CD14-positive monocyte (primary cell): ENCODE measurements around the gene DNAJB1. TPM values are rescaled to one million over a fixed set of nuclear protein-coding genes. Genes with fewer than 3 reads are reported as not detected.

ENCODE experiments used
- DNase-seq, 3 donors: peaks; one replicate each; pipeline ENCODE4 v3.0.0-alpha.2; 2011 to 2022
- H2AFZ ChIP-seq: 2 replicates; pipeline ENCODE4 v1.6.0; 2012; ENCODE audit warnings: mild to moderate bottlenecking, low read depth, low read length, inconsistent platforms; ENCODE audit not compliant: insufficient read depth, poor library complexity, severe bottlenecking
- H3K27ac ChIP-seq, 2 donors: 1 replicate in 1 of 2; 2 replicates in 1 of 2; pipeline ENCODE4 v1.5.1; 2012 to 2013; ENCODE audit warnings: low read length in 2 of 2, control low read depth in 1 of 2, inconsistent platforms in 1 of 2, low read depth in 1 of 2, mild to moderate bottlenecking in 1 of 2
- H3K27me3 ChIP-seq, 2 donors: one replicate each; pipeline versions ENCODE4 v1.6.0 to v1.6.1; 2011 to 2013; ENCODE audit warnings: low read length in 2 of 2; ENCODE audit not compliant: control insufficient read depth in 2 of 2, insufficient read depth in 2 of 2
- H3K36me3 ChIP-seq, 2 donors: replicated peaks in 1 of 2; 1 replicate in 1 of 2; 2 replicates in 1 of 2; pipeline versions ENCODE4 v1.5.1 to v1.6.1; 2012 to 2013; ENCODE audit warnings: low read length in 2 of 2, control low read depth in 1 of 2, inconsistent platforms in 1 of 2, mild to moderate bottlenecking in 1 of 2; ENCODE audit not compliant: insufficient read depth in 2 of 2, control insufficient read depth in 1 of 2
- H3K4me1 ChIP-seq, 2 donors: 1 replicate in 1 of 2; 2 replicates in 1 of 2; pipeline versions ENCODE4 v1.5.1 to v1.6.1; 2012 to 2013; ENCODE audit warnings: low read length in 2 of 2, control low read depth in 1 of 2, inconsistent platforms in 1 of 2, mild to moderate bottlenecking in 1 of 2, moderate library complexity in 1 of 2; ENCODE audit not compliant: insufficient read depth in 2 of 2, control insufficient read depth in 1 of 2
- H3K4me2 ChIP-seq: replicated peaks from 2 replicates; pipeline ENCODE3; 2012; ENCODE audit warnings: low read length, moderate library complexity, mild to moderate bottlenecking; ENCODE audit not compliant: poor library complexity, severe bottlenecking; ENCODE audit errors: extremely low read depth
- H3K4me3 ChIP-seq, 3 experiments: fragments of 200-600 bp in 1 of 3; sonication (generic) in 1 of 3; replicated peaks in 1 of 3; 1 replicate in 2 of 3; 2 replicates in 1 of 3; pipeline ENCODE4 v1.5.1; 2011 to 2013; ENCODE audit warnings: low read length in 3 of 3, mild to moderate bottlenecking in 3 of 3, control low read depth in 2 of 3, low read depth in 2 of 3, inconsistent platforms in 1 of 3, moderate library complexity in 1 of 3
- H3K79me2 ChIP-seq: 2 replicates; pipeline ENCODE4 v1.6.0; 2012; ENCODE audit warnings: mild to moderate bottlenecking, control low read depth, inconsistent platforms, low read length, moderate library complexity; ENCODE audit not compliant: insufficient read depth
- H3K9ac ChIP-seq: 2 replicates; pipeline ENCODE4 v1.6.0; 2017; ENCODE audit warnings: low read length, mild to moderate bottlenecking; ENCODE audit not compliant: insufficient read depth, poor library complexity, severe bottlenecking
- H3K9me3 ChIP-seq, 2 donors: replicated peaks in 1 of 2; 1 replicate in 1 of 2; 2 replicates in 1 of 2; pipeline versions ENCODE4 v1.5.1 to v1.6.1; 2012 to 2013; ENCODE audit warnings: low read length in 2 of 2, control low read depth in 1 of 2; ENCODE audit not compliant: control insufficient read depth in 1 of 2, insufficient read depth in 1 of 2
- H4K20me1 ChIP-seq: 2 replicates; pipeline ENCODE4 v1.6.0; 2012; ENCODE audit warnings: mild to moderate bottlenecking, low read length, control low read depth, moderate library complexity; ENCODE audit not compliant: insufficient read depth
- H3K27ac Mint-ChIP-seq, 7 donors: one replicate each; pipeline ENCODE4 v1.8.0; 2020; ENCODE audit warnings: mild to moderate bottlenecking in 7 of 7, mixed read lengths in 7 of 7, moderate library complexity in 6 of 7, inconsistent platforms in 2 of 7
- H3K27me3 Mint-ChIP-seq, 3 donors: one replicate each; pipeline ENCODE4 v1.8.0; 2021 to 2022; ENCODE audit warnings: low read depth in 3 of 3, mild to moderate bottlenecking in 3 of 3, mixed read lengths in 3 of 3, moderate library complexity in 3 of 3, inconsistent platforms in 1 of 3
- H3K36me3 Mint-ChIP-seq, 2 donors: one replicate each; pipeline ENCODE4 v1.8.0; 2020; ENCODE audit warnings: mixed read lengths in 2 of 2, inconsistent platforms in 1 of 2, mild to moderate bottlenecking in 1 of 2
- H3K4me1 Mint-ChIP-seq: one replicate; pipeline ENCODE4 v1.8.0; 2020; ENCODE audit warnings: mild to moderate bottlenecking, mixed read lengths
- H3K4me3 Mint-ChIP-seq, 2 donors: one replicate each; pipeline ENCODE4 v1.8.0; 2020; ENCODE audit warnings: mild to moderate bottlenecking in 2 of 2, mixed read lengths in 2 of 2, moderate library complexity in 1 of 2
- H3K9me3 Mint-ChIP-seq, 7 donors: one replicate each; pipeline ENCODE4 v1.8.0; 2020 to 2022; ENCODE audit warnings: mixed read lengths in 7 of 7, mild to moderate bottlenecking in 6 of 7, moderate library complexity in 6 of 7, inconsistent platforms in 2 of 7
- WGBS: methylation state at CpG from one replicate; pipeline ENCODE4 v1.1.5; 2013; ENCODE audit warnings: missing lambda C conversion rate; ENCODE audit not compliant: insufficient coverage; 5-methylcytosine and 5-hydroxymethylcytosine counted together
- intact Hi-C, 2 donors: fragments of 100-400 bp; cut with micrococcal nuclease; formaldehyde crosslinking; loops; one replicate each; pipeline versions ENCODE4 v1.15.0 to v1.15.1; 2023
- polyA plus RNA-seq, 3 donors: library from polyadenylated mRNA; depleted of rRNA in 1 of 3; unstranded in 2 of 3; stranded (reverse) in 1 of 3; fragments of 300-500 nt in 2 of 3; fragments of >200 nt in 1 of 3; fragmentation: Illumina TruSeq in 2 of 3; gene quantifications; 1 replicate in 2 of 3; 2 replicates in 1 of 3; pipeline ENCODE4 v1.2.3, GENCODE V29; 2012 to 2021
- TF ChIP-seq, protein P1 (sequence below): fragments of 200-600 bp; IDR thresholded peaks from one replicate; pipeline ENCODE4 v1.8.0; 2022; ENCODE audit warnings: antibody characterized with exemption, mild to moderate bottlenecking

DNAJB1 gene
- polyA plus RNA-seq, 3 donors = 59.3 to 107 (median 70.9) TPM

- peak overlapping the region; percentile 50 for H2AFZ ChIP-seq
- peak; percentile 53 to 82 (median 73) for DNase-seq
- Mint-ChIP-seq H3K27ac (peak overlapping the region in 5 of 7 donors; percentile 2 to 68 (median 20)), H3K9me3 (peaks cover 0 to 12% (median 4%) of the 10 kb centered on the region in 7 donors), H3K4me1 (peaks cover 35% of the 10 kb centered on the region), H3K27me3 (peaks cover 33 to 68% (median 41%) of the 10 kb centered on the region in 3 donors), H3K36me3 (peaks cover 6 to 7% of the 10 kb centered on the region in 2 donors), H3K4me3 (peak overlapping the region in 1 of 2 donors; percentile 67)
- intact Hi-C loops = loop anchor here (5.0 to 10.0 kb wide), 2 partner anchors 40 to 282 kb away; no protein-coding TSS in a partner anchor
- H3K4me3 ChIP-seq = no peak overlapping the region
- H3K4me1 ChIP-seq = peaks cover 48 to 66% of the 10 kb centered on the region in 2 donors
- H3K9me3 ChIP-seq = peaks cover 0 to 5% of the 10 kb centered on the region in 2 donors
- H3K79me2 ChIP-seq = no peaks in the 10 kb centered on the region
- H3K9ac ChIP-seq = no peak overlapping the region
- H3K4me2 ChIP-seq = peak overlapping the region; percentile 26
- peaks cover 0 to under 1% of the 10 kb centered on the region in 2 donors for H3K36me3 ChIP-seq
- H3K27me3 ChIP-seq = peaks cover 18 to 43% of the 10 kb centered on the region in 2 donors
- peaks cover 10% of the 10 kb centered on the region for H4K20me1 ChIP-seq
- H3K27ac ChIP-seq = no peak overlapping the region
- WGBS = 41% methylated on average over 22 of the region's 26 CpGs
- TF ChIP-seq, protein P1, sequence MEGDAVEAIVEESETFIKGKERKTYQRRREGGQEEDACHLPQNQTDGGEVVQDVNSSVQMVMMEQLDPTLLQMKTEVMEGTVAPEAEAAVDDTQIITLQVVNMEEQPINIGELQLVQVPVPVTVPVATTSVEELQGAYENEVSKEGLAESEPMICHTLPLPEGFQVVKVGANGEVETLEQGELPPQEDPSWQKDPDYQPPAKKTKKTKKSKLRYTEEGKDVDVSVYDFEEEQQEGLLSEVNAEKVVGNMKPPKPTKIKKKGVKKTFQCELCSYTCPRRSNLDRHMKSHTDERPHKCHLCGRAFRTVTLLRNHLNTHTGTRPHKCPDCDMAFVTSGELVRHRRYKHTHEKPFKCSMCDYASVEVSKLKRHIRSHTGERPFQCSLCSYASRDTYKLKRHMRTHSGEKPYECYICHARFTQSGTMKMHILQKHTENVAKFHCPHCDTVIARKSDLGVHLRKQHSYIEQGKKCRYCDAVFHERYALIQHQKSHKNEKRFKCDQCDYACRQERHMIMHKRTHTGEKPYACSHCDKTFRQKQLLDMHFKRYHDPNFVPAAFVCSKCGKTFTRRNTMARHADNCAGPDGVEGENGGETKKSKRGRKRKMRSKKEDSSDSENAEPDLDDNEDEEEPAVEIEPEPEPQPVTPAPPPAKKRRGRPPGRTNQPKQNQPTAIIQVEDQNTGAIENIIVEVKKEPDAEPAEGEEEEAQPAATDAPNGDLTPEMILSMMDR = no peak
Observed at GRCh38 chr19:14476673-14477401, 41.4 kb downstream of the DNAJB1 start.

DNA sequence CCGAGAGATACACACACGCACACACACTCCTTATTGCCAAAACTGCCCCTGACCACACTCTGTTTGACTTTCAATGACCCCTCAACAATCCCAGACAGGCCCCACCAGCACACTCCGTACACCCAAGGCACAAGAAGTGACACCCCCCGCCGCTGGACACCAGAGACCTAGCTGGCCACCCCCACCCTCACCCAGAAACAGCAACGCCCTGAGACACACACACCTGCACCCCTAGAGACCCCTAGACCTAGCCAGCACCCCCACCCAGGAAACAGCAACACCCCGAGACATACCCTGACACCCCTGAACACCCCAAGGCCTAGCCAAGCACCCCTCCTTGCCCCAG, 41.9 kb downstream of the DNAJB1 start:
- Histone ChIP-seq H3K36me3 (peaks cover 0 to 6% of the 10 kb centered on the region in 2 donors), H3K9me3 (peaks cover 0 to 5% of the 10 kb centered on the region in 2 donors), H3K4me2 (no peak overlapping the region), H3K79me2 (no peaks in the 10 kb centered on the region), H3K27ac (no peak overlapping the region), H3K4me3 (no peak overlapping the region), H2AFZ (no peak overlapping the region), H3K27me3 (peaks cover 18 to 43% of the 10 kb centered on the region in 2 donors), H4K20me1 (peaks cover 16% of the 10 kb centered on the region), H3K4me1 (peaks cover 49 to 68% of the 10 kb centered on the region in 2 donors), H3K9ac (no peak overlapping the region)
- H3K36me3 Mint-ChIP-seq = peaks cover 7 to 11% of the 10 kb centered on the region in 2 donors
- TF ChIP-seq, protein P1 = no peak
- DNase-seq = no peak
- intact Hi-C loops = loop anchor here (5.0 to 10.0 kb wide), 2 partner anchors 39 to 281 kb away; no protein-coding TSS in a partner anchor
- H3K9me3 Mint-ChIP-seq = peaks cover 0 to 12% (median 4%) of the 10 kb centered on the region in 7 donors
- H3K4me3 Mint-ChIP-seq = peak overlapping the region in 1 of 2 donors; percentile 67
- H3K27ac Mint-ChIP-seq = peak overlapping the region in 5 of 7 donors; percentile 15 to 68 (median 50)
- peaks cover 33 to 73% (median 41%) of the 10 kb centered on the region in 3 donors for H3K27me3 Mint-ChIP-seq
- H3K4me1 Mint-ChIP-seq = peaks cover 38% of the 10 kb centered on the region
- WGBS = 87% methylated on average over 7 of the region's 7 CpGs
